ENCODE results near the gene ANK2.

DNA sequence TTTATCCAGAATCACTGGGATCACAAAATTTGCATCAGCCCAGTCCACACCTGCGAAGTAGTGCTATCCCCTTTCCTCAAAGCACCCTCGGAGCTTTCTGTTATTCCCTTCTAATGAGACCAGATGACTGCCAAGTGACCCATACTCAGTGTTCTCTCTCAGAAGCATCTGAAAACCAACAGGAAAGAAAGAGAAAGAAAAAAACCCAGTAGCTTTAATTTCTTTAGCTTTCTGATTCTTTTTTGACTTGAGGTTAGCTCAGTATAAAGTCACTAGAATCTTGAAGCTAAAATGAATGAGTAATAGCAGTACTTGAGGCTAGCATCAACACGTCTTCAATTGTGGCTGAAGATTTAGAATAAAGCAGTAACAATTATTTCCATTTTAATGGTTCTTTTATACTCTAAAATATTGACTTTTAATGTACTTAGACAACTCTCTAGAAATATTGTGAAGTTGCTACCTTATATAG lies 124.4 kb downstream of the ANK2 start:
- no peak for TF ChIP-seq ZBTB33 (IDR thresholded peaks at IDR 0.05; ENCODE audit: extremely low read depth, insufficient replicate concordance, low read length)
- TF ChIP-seq, protein P1, sequence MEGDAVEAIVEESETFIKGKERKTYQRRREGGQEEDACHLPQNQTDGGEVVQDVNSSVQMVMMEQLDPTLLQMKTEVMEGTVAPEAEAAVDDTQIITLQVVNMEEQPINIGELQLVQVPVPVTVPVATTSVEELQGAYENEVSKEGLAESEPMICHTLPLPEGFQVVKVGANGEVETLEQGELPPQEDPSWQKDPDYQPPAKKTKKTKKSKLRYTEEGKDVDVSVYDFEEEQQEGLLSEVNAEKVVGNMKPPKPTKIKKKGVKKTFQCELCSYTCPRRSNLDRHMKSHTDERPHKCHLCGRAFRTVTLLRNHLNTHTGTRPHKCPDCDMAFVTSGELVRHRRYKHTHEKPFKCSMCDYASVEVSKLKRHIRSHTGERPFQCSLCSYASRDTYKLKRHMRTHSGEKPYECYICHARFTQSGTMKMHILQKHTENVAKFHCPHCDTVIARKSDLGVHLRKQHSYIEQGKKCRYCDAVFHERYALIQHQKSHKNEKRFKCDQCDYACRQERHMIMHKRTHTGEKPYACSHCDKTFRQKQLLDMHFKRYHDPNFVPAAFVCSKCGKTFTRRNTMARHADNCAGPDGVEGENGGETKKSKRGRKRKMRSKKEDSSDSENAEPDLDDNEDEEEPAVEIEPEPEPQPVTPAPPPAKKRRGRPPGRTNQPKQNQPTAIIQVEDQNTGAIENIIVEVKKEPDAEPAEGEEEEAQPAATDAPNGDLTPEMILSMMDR (IDR thresholded peaks at IDR 0.05 in 2 of 3, conservative IDR thresholded peaks at IDR 0.05 in 1 of 3; ENCODE audit: borderline replicate concordance in 1 of 3, insufficient read depth in 1 of 3, low read depth in 2 of 3, low read length in 2 of 3): no peak
